H1 (cell line): Measurements from ENCODE around the gene SLC12A4. TPM values are rescaled to one million over a fixed set of nuclear protein-coding genes. Genes with fewer than 3 reads are reported as not detected.

Experiments
- CTCF ChIA-PET: fragments of 300-600 bp; sonication (Branson Sonifier 250); formaldehyde crosslinking; loops from one replicate; lab custom pipeline; 2021; ENCODE audit not compliant: partially characterized antibody; lab: Charles Lee
- POLR2A ChIA-PET: fragments of 300-600 bp; sonication (Branson Sonifier 250); formaldehyde crosslinking; loops from one replicate; lab custom pipeline; 2021; ENCODE audit warnings: inconsistent platforms; ENCODE audit not compliant: partially characterized antibody; lab: Charles Lee
- DNase-seq, 2 experiments: peaks; one replicate each; pipeline versions ENCODE4 v3.0.0 to v3.0.0-alpha.2; 2010 to 2022; ENCODE audit warnings: low spot score in 2 of 2, low read depth in 1 of 2, mixed read lengths in 1 of 2
- FAIRE-seq: peaks from 2 replicates; lab custom pipeline; 2011; peaks lifted over from hg19 to GRCh38; lab: Jason Lieb, UNC
- H2AFZ ChIP-seq: 2 replicates; pipeline ENCODE4 v1.8.1; 2012; ENCODE audit warnings: low read length, inconsistent platforms
- H2AK5ac ChIP-seq: 2 replicates; pipeline ENCODE4 v1.6.1; 2013; ENCODE audit warnings: low read depth, low read length
- H2BK120ac ChIP-seq: replicated peaks from 2 replicates; pipeline ENCODE3; 2013; ENCODE audit warnings: low read depth, low read length, inconsistent platforms
- H2BK12ac ChIP-seq: 2 replicates; pipeline ENCODE4 v1.6.1; 2013; ENCODE audit warnings: low read depth, low read length
- H2BK15ac ChIP-seq: 2 replicates; pipeline ENCODE4 v1.6.1; 2013; ENCODE audit warnings: low read length
- H2BK20ac ChIP-seq: 2 replicates; pipeline ENCODE4 v1.6.1; 2013; ENCODE audit warnings: low read length
- H2BK5ac ChIP-seq: 2 replicates; pipeline ENCODE4 v1.6.1; 2013; ENCODE audit warnings: low read depth, low read length
- H3K14ac ChIP-seq: 2 replicates; pipeline ENCODE4 v1.6.1; 2013; ENCODE audit warnings: inconsistent platforms; ENCODE audit not compliant: insufficient read length
- H3K18ac ChIP-seq: 2 replicates; pipeline ENCODE4 v1.6.1; 2013; ENCODE audit warnings: low read length; ENCODE audit errors: extremely low read depth
- H3K23ac ChIP-seq: 2 replicates; pipeline ENCODE4 v1.6.1; 2013; ENCODE audit warnings: inconsistent platforms; ENCODE audit not compliant: insufficient read length
- H3K23me2 ChIP-seq: 2 replicates; pipeline ENCODE4 v1.6.1; 2013; ENCODE audit warnings: low read depth, low read length
- H3K27ac ChIP-seq: 2 replicates; pipeline ENCODE4 v1.6.1; 2011; ENCODE audit warnings: low read depth, low read length, inconsistent platforms
- H3K27me3 ChIP-seq, 4 experiments: replicated peaks in 1 of 4; 1 replicate in 1 of 4; 2 replicates in 3 of 4; pipeline versions ENCODE4 v1.6.1 to v1.8.1; 2011 to 2013; ENCODE audit warnings: low read length in 3 of 4, mild to moderate bottlenecking in 3 of 4, inconsistent platforms in 2 of 4, mixed read lengths in 2 of 4, moderate library complexity in 1 of 4; ENCODE audit not compliant: control insufficient read depth in 3 of 4, insufficient read depth in 3 of 4; ENCODE audit errors: extremely low read depth in 1 of 4
- H3K36me3 ChIP-seq, 4 experiments: 2 replicates each; pipeline versions ENCODE4 v1.6.1 to v1.8.1; 2011 to 2013; ENCODE audit warnings: mild to moderate bottlenecking in 4 of 4, low read length in 3 of 4, moderate library complexity in 2 of 4, control low read depth in 1 of 4, inconsistent platforms in 1 of 4; ENCODE audit not compliant: insufficient read depth in 4 of 4, control insufficient read depth in 2 of 4
- H3K4ac ChIP-seq: replicated peaks from 2 replicates; pipeline ENCODE3; 2013; ENCODE audit warnings: low read length, low read depth, mixed read lengths, inconsistent platforms; ENCODE audit not compliant: insufficient read length
- H3K4me1 ChIP-seq, 4 experiments: replicated peaks in 1 of 4; 1 replicate in 1 of 4; 2 replicates in 3 of 4; pipeline versions ENCODE4 v1.6.1 to v1.8.1; 2011 to 2013; ENCODE audit warnings: low read length in 3 of 4, inconsistent platforms in 2 of 4, mixed read lengths in 1 of 4; ENCODE audit not compliant: insufficient read depth in 4 of 4, control insufficient read depth in 3 of 4
- H3K4me2 ChIP-seq, 2 experiments: 2 replicates each; pipeline versions ENCODE4 v1.6.1 to v1.8.1; 2011 to 2013; ENCODE audit warnings: low read depth in 2 of 2, low read length in 2 of 2, control low read depth in 1 of 2, inconsistent platforms in 1 of 2, mild to moderate bottlenecking in 1 of 2; ENCODE audit not compliant: insufficient read depth in 1 of 2
- H3K4me3 ChIP-seq, 4 experiments: fragments of 200-600, 300-600 bp in 1 of 4; sonication (generic), shearing (Covaris generic), sonication (Bioruptor Twin) in 1 of 4; 2 replicates each; pipeline versions ENCODE4 v1.5.1 to v1.8.1; 2011 to 2016; ENCODE audit warnings: low read length in 4 of 4, low read depth in 3 of 4, control low read depth in 2 of 4, inconsistent platforms in 2 of 4, mild to moderate bottlenecking in 2 of 4, mixed read lengths in 1 of 4, moderate library complexity in 1 of 4; ENCODE audit not compliant: insufficient read depth in 2 of 4; ENCODE audit errors: extremely low read depth in 1 of 4
- H3K56ac ChIP-seq: replicated peaks from 2 replicates; pipeline ENCODE3; 2013; ENCODE audit warnings: low read depth, mild to moderate bottlenecking, mixed read lengths, low read length, inconsistent platforms; ENCODE audit not compliant: insufficient read length
- H3K79me1 ChIP-seq: 2 replicates; pipeline ENCODE4 v1.6.1; 2013; ENCODE audit warnings: low read depth, low read length, control low read depth
- H3K79me2 ChIP-seq, 2 experiments: 2 replicates each; pipeline versions ENCODE4 v1.6.1 to v1.8.1; 2012 to 2013; ENCODE audit warnings: low read length in 2 of 2, mild to moderate bottlenecking in 2 of 2, inconsistent platforms in 1 of 2; ENCODE audit not compliant: insufficient read depth in 2 of 2, control insufficient read depth in 1 of 2
- H3K9ac ChIP-seq, 4 experiments: replicated peaks in 1 of 4; 1 replicate in 1 of 4; 2 replicates in 3 of 4; pipeline versions ENCODE4 v1.6.1 to v1.8.1; 2011 to 2013; ENCODE audit warnings: low read depth in 3 of 4, low read length in 3 of 4, control low read depth in 2 of 4, mild to moderate bottlenecking in 2 of 4, moderate library complexity in 2 of 4, inconsistent platforms in 1 of 4; ENCODE audit errors: extremely low read depth in 1 of 4
- H3K9me3 ChIP-seq, 2 experiments: 2 replicates each; pipeline versions ENCODE4 v1.6.1 to v1.8.1; 2012 to 2013; ENCODE audit warnings: mild to moderate bottlenecking in 2 of 2, moderate library complexity in 2 of 2, control low read depth in 1 of 2, inconsistent platforms in 1 of 2, low read depth in 1 of 2, low read length in 1 of 2, mixed read lengths in 1 of 2; ENCODE audit not compliant: insufficient read depth in 2 of 2
- H4K20me1 ChIP-seq, 2 experiments: replicated peaks in 1 of 2; 2 replicates each; pipeline versions ENCODE3 to v1.8.1; 2011 to 2013; ENCODE audit warnings: inconsistent platforms in 2 of 2, low read length in 2 of 2, mild to moderate bottlenecking in 1 of 2; ENCODE audit not compliant: insufficient read depth in 2 of 2, control insufficient read depth in 1 of 2
- H4K5ac ChIP-seq: 2 replicates; pipeline ENCODE4 v1.6.1; 2013; ENCODE audit warnings: low read length, low read depth, mixed read lengths, inconsistent platforms; ENCODE audit not compliant: insufficient read length
- H4K8ac ChIP-seq: 2 replicates; pipeline ENCODE4 v1.8.0; 2013; ENCODE audit warnings: mild to moderate bottlenecking, moderate library complexity, low read length, inconsistent platforms; ENCODE audit not compliant: insufficient read depth; ENCODE audit errors: extremely low read depth
- H4K91ac ChIP-seq: replicated peaks from 2 replicates; pipeline ENCODE3; 2013; ENCODE audit warnings: low read length, mixed read lengths, inconsistent platforms; ENCODE audit not compliant: insufficient read length
- BRCA1 ChIP-seq: IDR thresholded peaks from 2 replicates; pipeline ENCODE4 v1.6.1; 2012; ENCODE audit warnings: low read depth, low read length, improper control_type of control experiment
- CEBPB ChIP-seq: IDR thresholded peaks from 2 replicates; pipeline ENCODE4 v1.6.1; 2012; ENCODE audit warnings: low read depth, low read length
- EP300 ChIP-seq, 2 experiments: IDR thresholded peaks; 1 replicate in 1 of 2; 2 replicates in 1 of 2; pipeline ENCODE4 v1.6.1; 2011 to 2012; ENCODE audit warnings: low read depth in 2 of 2, low read length in 2 of 2, mild to moderate bottlenecking in 2 of 2, borderline replicate concordance in 1 of 2, inconsistent platforms in 1 of 2, moderate library complexity in 1 of 2
- HDAC2 ChIP-seq, 2 experiments: fragments of 300-600 bp in 1 of 2; sonication (generic) in 1 of 2; IDR thresholded peaks; 2 replicates each; pipeline ENCODE4 v1.6.1; 2011 to 2012; ENCODE audit warnings: low read depth in 2 of 2, low read length in 2 of 2, mild to moderate bottlenecking in 2 of 2, moderate library complexity in 2 of 2, borderline replicate concordance in 1 of 2, inconsistent platforms in 1 of 2
- JUN ChIP-seq: IDR thresholded peaks from 2 replicates; pipeline ENCODE4 v1.6.1; 2011; ENCODE audit warnings: low read depth, mild to moderate bottlenecking, improper control_type of control experiment, low read length
- POLR2AphosphoS5 ChIP-seq: IDR thresholded peaks from 2 replicates; pipeline ENCODE4 v1.6.1; 2011; ENCODE audit warnings: low read depth, low read length
- POU5F1 ChIP-seq: IDR thresholded peaks from 2 replicates; pipeline ENCODE4 v1.6.1; 2011; ENCODE audit warnings: low read depth, mild to moderate bottlenecking, low read length, moderate library complexity
- USF2 ChIP-seq: IDR thresholded peaks from 2 replicates; pipeline ENCODE4 v1.6.1; 2011; ENCODE audit warnings: low read length, improper control_type of control experiment
- YY1 ChIP-seq: IDR thresholded peaks from 2 replicates; pipeline ENCODE4 v1.6.1; 2011; ENCODE audit warnings: low read depth, mild to moderate bottlenecking, low read length
- WGBS, 2 experiments: shearing (Covaris generic) in 1 of 2; methylation state at CpG; one replicate each; pipeline versions ENCODE4 v1.1.6 to v1.1.7; 2013 to 2015; ENCODE audit warnings: low lambda C conversion rate in 2 of 2, mixed read lengths in 2 of 2, inconsistent platforms in 1 of 2, low coverage in 1 of 2, missing lambda C conversion rate in 1 of 2; ENCODE audit not compliant: insufficient replicate concordance in 2 of 2, insufficient coverage in 1 of 2, insufficient read length in 1 of 2; ENCODE audit errors: extremely low coverage in 1 of 2, missing lambda C conversion rate in 1 of 2; 5-methylcytosine and 5-hydroxymethylcytosine counted together
- polyA plus RNA-seq, 7 experiments: library from polyadenylated mRNA; depleted of rRNA in 3 of 7; stranded (reverse) in 5 of 7; unstranded in 2 of 7; fragments of >200 nt in 5 of 7; fragments of 200-250 nt in 2 of 7; gene quantifications; 1 replicate in 5 of 7; 2 replicates in 1 of 7; 4 replicates in 1 of 7; pipeline versions ENCODE4 v1.2.1 to v1.2.3, GENCODE V29; 2011 to 2013; ENCODE audit warnings: missing spikeins in 2 of 7, mixed read lengths in 2 of 7
- total RNA-seq: library from RNA; stranded (reverse); fragmentation: NEBNext Ultra II Directional; extraction: Animal tissue kit (Norgen Biotek cat#: 25700); gene quantifications from 2 replicates; pipeline ENCODE4 v1.2.1, GENCODE V29; 2021

SLC12A4 gene
- total and polyA plus RNA-seq, 2 of the 8 experiments (the other 6 are each of a cell fraction or from before 2014, with no cell fraction given): 41.3 to 49.3 TPM

- ChIA-PET CTCF (interaction anchor here (1.0 to 27.1 kb wide), 11 partner anchors 8 to 122 kb away, joined by 3 to 623 read pairs (median 5); partner anchors contain the start of genes EDC4, LCAT, NRN1L and PSKH1), POLR2A (interaction anchor here (0.6 to 7.5 kb wide), 6 partner anchors 10 to 702 kb away, joined by 3 to 43 read pairs (median 4); partner anchors contain the start of genes LCAT and NRN1L)
- peaks cover 7% of the 10 kb centered on the region for H3K23me2 ChIP-seq
- TF ChIP-seq CEBPB (no peak), POU5F1 (no peak), POLR2AphosphoS5 (no peak), HDAC2 (IDR thresholded peaks at IDR 0.05; ENCODE audit: borderline replicate concordance in 1 of 2, low read depth in 2 of 2, low read length in 2 of 2) (no peak), BRCA1 (no peak), USF2 (no peak), YY1 (0 out of 2 replicates have a peak, but pooled peaks have one; percentile 41), JUN (no peak), EP300 (IDR thresholded peaks at IDR 0.05; ENCODE audit: borderline replicate concordance in 1 of 2, low read depth in 2 of 2, low read length in 2 of 2) (no peak)
Observed at GRCh38 chr16:67930678-67931211, 37.7 kb downstream of the SLC12A4 start.

More at GRCh38 chr16:67930678-67931211, 37.7 kb downstream of the SLC12A4 start:
- Histone ChIP-seq H3K4me2 (no peak overlapping the region), H3K36me3 (no peaks in the 10 kb centered on the region; a peak in 2 of 8 replicates), H4K8ac (no peak overlapping the region), H3K4ac (no peak overlapping the region), H3K14ac (no peak overlapping the region), H3K23ac (no peak overlapping the region), H2BK20ac (no peak overlapping the region), H2BK12ac (peak overlapping the region; percentile 50; the same call in 1 of the 2 replicates), H3K9me3 (no peaks in the 10 kb centered on the region), H4K20me1 (peaks cover 3 to 27% of the 10 kb centered on the region in 2 experiments), H3K27me3 (no peaks in the 10 kb centered on the region), H4K91ac (no peak overlapping the region), H3K9ac (no peak overlapping the region), H2AK5ac (no peak overlapping the region), H3K27ac (no peak overlapping the region), H4K5ac (no peak overlapping the region), H2BK120ac (no peak overlapping the region), H3K79me1 (peaks cover 4% of the 10 kb centered on the region; the same call in 1 of the 2 replicates), H3K79me2 (no peaks in the 10 kb centered on the region), H3K4me3 (no peak overlapping the region), H2BK5ac (0 out of 2 replicates have a peak overlapping the region, but pooled peaks have one; percentile 24), H2AFZ (no peak overlapping the region), H2BK15ac (no peak overlapping the region), H3K18ac (no peak overlapping the region), H3K56ac (no peak overlapping the region), H3K4me1 (peaks cover 0 to 15% (median 10%) of the 10 kb centered on the region in 4 experiments; a peak in 5 of 7 replicates)
- FAIRE-seq: no peak
- DNase-seq: no peak
- WGBS, 2 experiments: 95% methylated on average over 10 of the region's 17 CpGs; no CpG with 5 or more reads in 1 of the 2 experiments
